ENCODE data around the gene CHORDC1.

GRCh38 chr11:90242894-90243416, 20.1 kb upstream of the CHORDC1 start:
- TF ChIP-seq TCF7 (IDR thresholded peaks at IDR 0.05; ENCODE audit: low read depth) (no peak), CTCF (CRISPR knock-in tag; IDR thresholded peaks at IDR 0.05) (no peak), RBFOX2 (IDR thresholded peaks at IDR 0.05; ENCODE audit: low read depth, low read length) (no peak), SMC3 (IDR thresholded peaks at IDR 0.05; ENCODE audit: low read length) (no peak), GABPA (IDR thresholded peaks at IDR 0.05; ENCODE audit: low read depth, low read length) (no peak), GABPA (CRISPR knock-in tag; IDR thresholded peaks at IDR 0.05; ENCODE audit: low read depth) (no peak), CREB1 (IDR thresholded peaks at IDR 0.05) (no peak), CREB1 (CRISPR knock-in tag; IDR thresholded peaks at IDR 0.05) (no peak)
